Gastroesophageal sphincter (tissue), 4 donors: ENCODE results near the gene PROM2. TPM values are rescaled to one million over a fixed set of nuclear protein-coding genes. Genes with fewer than 3 reads are reported as not detected.

ENCODE experiments used
- ATAC-seq: fragments of 150-250 bp; one replicate; pipeline ENCODE4 v1.9.1; 2016; ENCODE audit warnings: mild to moderate bottlenecking, moderate library complexity
- H3K27ac ChIP-seq, 4 donors: fragments of 200-600 bp; sonication (generic) in 3 of 4; 1 replicate in 3 of 4; 2 replicates in 1 of 4; pipeline ENCODE4 v1.5.1; 2016 to 2019
- H3K27me3 ChIP-seq: fragments of 200-600 bp; sonication (generic); one replicate; pipeline ENCODE4 v1.5.1; 2019
- H3K36me3 ChIP-seq, 2 donors: fragments of 200-600 bp; sonication (generic); one replicate each; pipeline ENCODE4 v1.5.1; 2019; ENCODE audit warnings: control low read depth in 1 of 2
- H3K4me1 ChIP-seq, 3 donors: fragments of 200-600 bp; sonication (generic); 1 replicate in 2 of 3; 2 replicates in 1 of 3; pipeline ENCODE4 v1.5.1; 2016 to 2019; ENCODE audit warnings: control low read depth in 2 of 3
- H3K4me3 ChIP-seq, 2 donors: fragments of 200-600 bp; sonication (generic); one replicate each; pipeline ENCODE4 v1.5.1; 2019; ENCODE audit warnings: mild to moderate bottlenecking in 1 of 2, moderate library complexity in 1 of 2
- H3K9me3 ChIP-seq, 3 donors: fragments of 200-600 bp; sonication (generic); one replicate each; pipeline ENCODE4 v1.5.1; 2017 to 2019; ENCODE audit warnings: control low read depth in 2 of 3
- EP300 ChIP-seq: sonication (generic); formaldehyde crosslinking; IDR thresholded peaks from one replicate; pipeline ENCODE4 v1.6.1; 2017; ENCODE audit warnings: antibody characterized with exemption, mild to moderate bottlenecking
- POLR2A ChIP-seq, 2 donors: fragments of 450-650 bp; IDR thresholded peaks; one replicate each; pipeline ENCODE4 v1.6.1; 2017; ENCODE audit warnings: antibody characterized with exemption in 2 of 2, mild to moderate bottlenecking in 2 of 2, moderate library complexity in 1 of 2
- POLR2AphosphoS5 ChIP-seq: sonication (generic); formaldehyde crosslinking; IDR thresholded peaks from one replicate; pipeline ENCODE4 v1.6.1; 2017; ENCODE audit warnings: antibody characterized with exemption
- WGBS, 2 donors: methylation state at CpG; one replicate each; pipeline ENCODE4 v1.1.5; 2018; ENCODE audit warnings: low coverage in 1 of 2; 5-methylcytosine and 5-hydroxymethylcytosine counted together
- total RNA-seq, 4 donors: library from RNA; depleted of rRNA; stranded (reverse); fragments of >200 nt; gene quantifications; one replicate each; pipeline ENCODE4 v1.1.0, GENCODE V29; 2016
- TF ChIP-seq, protein P1 (sequence below), 4 experiments: fragments of 200-600 bp in 2 of 4; fragments of 450-650 bp in 2 of 4; sonication (generic) in 1 of 4; IDR thresholded peaks; one replicate each; pipeline ENCODE4 v1.5.1; 2017 to 2019; ENCODE audit warnings: antibody characterized with exemption in 4 of 4, mild to moderate bottlenecking in 2 of 4, moderate library complexity in 2 of 4

The PROM2 gene
- total RNA-seq, 4 donors from 2014 or later, result 0.94 to 36.4 (median 6.8) TPM

GRCh38 chr2:95319481-95320343 is 45.5 kb downstream of the PROM2 start:
- H3K4me1 ChIP-seq, result no peaks in the 10 kb centered on the region
- no peak overlapping the region for H3K27ac ChIP-seq
- peaks cover 5% of the 10 kb centered on the region for H3K27me3 ChIP-seq
- TF ChIP-seq POLR2A (IDR thresholded peaks at IDR 0.05), result no peak
- TF ChIP-seq, protein P1, sequence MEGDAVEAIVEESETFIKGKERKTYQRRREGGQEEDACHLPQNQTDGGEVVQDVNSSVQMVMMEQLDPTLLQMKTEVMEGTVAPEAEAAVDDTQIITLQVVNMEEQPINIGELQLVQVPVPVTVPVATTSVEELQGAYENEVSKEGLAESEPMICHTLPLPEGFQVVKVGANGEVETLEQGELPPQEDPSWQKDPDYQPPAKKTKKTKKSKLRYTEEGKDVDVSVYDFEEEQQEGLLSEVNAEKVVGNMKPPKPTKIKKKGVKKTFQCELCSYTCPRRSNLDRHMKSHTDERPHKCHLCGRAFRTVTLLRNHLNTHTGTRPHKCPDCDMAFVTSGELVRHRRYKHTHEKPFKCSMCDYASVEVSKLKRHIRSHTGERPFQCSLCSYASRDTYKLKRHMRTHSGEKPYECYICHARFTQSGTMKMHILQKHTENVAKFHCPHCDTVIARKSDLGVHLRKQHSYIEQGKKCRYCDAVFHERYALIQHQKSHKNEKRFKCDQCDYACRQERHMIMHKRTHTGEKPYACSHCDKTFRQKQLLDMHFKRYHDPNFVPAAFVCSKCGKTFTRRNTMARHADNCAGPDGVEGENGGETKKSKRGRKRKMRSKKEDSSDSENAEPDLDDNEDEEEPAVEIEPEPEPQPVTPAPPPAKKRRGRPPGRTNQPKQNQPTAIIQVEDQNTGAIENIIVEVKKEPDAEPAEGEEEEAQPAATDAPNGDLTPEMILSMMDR (IDR thresholded peaks at IDR 0.05), result no peak
- no peak for TF ChIP-seq EP300
- TF ChIP-seq POLR2AphosphoS5, result no peak
- no peaks in the 10 kb centered on the region for H3K36me3 ChIP-seq
- no peaks in the 10 kb centered on the region for H3K9me3 ChIP-seq
- H3K4me3 ChIP-seq, result no peak overlapping the region
- ATAC-seq, result no peak
- 73 to 75% methylated on average over 4 to 8 of the region's 23 CpGs for WGBS, 2 donors

DNA sequence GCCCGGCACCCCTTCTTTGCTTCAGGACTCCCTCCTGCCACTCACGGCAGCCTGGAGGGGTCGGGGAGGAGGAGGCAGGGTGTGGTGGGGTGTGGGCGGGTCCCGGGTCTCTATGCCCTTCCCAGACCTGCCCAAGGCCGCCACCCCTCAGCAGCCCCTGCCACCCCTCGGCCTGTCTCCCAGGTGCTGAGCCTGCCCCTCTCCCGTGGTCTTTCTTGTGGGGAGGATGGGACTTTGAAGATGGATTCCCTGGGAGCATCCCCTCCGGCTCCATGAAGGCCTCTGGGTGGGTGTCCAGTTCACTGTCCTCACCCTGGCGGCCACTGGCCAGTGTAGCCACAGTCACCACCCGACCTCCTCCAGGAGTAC is 46.1 kb downstream of the PROM2 start:
- TF ChIP-seq, protein P1 (IDR thresholded peaks at IDR 0.05), result no peak
- TF ChIP-seq POLR2A (IDR thresholded peaks at IDR 0.05), result no peak
- H3K27ac ChIP-seq, result no peak overlapping the region
- no CpG with 5 or more reads among the region's 11 CpGs for WGBS, 2 donors

GRCh38 chr2:95320986-95321767 is 46.9 kb downstream of the PROM2 start:
- H3K36me3 ChIP-seq, result no peaks in the 10 kb centered on the region
- H3K9me3 ChIP-seq, result no peaks in the 10 kb centered on the region
- 59 to 78% methylated on average over 5 to 6 of the region's 18 CpGs for WGBS, 2 donors
- H3K27ac ChIP-seq, result no peak overlapping the region
- no peak for ATAC-seq
- no peak overlapping the region for H3K4me3 ChIP-seq
- H3K4me1 ChIP-seq, result no peaks in the 10 kb centered on the region
- TF ChIP-seq, protein P1 (IDR thresholded peaks at IDR 0.05), result no peak
- no peak for TF ChIP-seq POLR2A (IDR thresholded peaks at IDR 0.05)
- TF ChIP-seq POLR2AphosphoS5, result no peak
- TF ChIP-seq EP300, result no peak
- H3K27me3 ChIP-seq, result no peaks in the 10 kb centered on the region

More for the DNA sequence above, 46.1 kb downstream of the PROM2 start:
- Histone ChIP-seq H3K4me3 (no peak overlapping the region), H3K27me3 (no peaks in the 10 kb centered on the region), H3K4me1 (no peaks in the 10 kb centered on the region), H3K36me3 (no peaks in the 10 kb centered on the region), H3K9me3 (no peaks in the 10 kb centered on the region)
- no peak for ATAC-seq

DNA sequence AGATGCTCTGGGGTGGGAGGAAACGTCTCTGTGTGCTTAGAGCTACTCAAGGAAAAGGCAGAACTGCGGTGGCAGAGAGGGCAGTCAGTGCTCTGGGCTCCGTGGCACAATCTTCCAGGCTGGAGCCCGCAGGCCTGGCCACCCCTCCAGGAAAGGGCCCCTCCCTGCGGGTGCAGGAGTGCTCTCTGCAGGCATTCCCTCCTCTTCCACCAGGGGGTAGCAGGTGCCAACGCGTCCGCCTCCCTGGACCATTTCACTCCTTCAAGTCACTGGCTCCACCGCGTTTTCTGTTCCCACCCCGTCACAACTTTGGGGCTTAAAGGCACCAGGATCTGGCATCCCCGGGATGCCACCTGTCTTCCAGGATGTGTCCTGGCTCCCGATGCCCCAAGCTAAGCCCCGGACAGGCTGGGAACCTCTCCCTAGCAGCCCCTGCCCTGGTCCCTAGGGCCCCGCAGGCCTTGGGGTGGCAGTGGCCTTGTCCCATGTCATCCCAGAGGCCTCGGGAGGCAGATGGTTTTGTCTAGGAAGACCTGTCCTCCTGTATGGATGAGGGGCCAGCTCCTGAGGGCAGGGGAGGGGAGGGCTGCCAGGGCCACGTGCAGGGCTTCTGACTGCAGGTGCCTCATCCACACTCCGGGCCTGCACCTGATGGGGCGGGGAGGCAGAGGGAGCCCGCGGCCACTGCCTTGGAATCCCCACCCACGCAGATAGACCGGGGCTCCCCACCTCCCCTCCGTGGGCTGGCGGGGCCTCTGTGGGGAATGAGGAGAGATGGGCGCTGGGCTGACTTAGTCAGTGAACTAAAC is 49.3 kb downstream of the PROM2 start:
- Histone ChIP-seq H3K4me3 (no peak overlapping the region), H3K27me3 (no peaks in the 10 kb centered on the region), H3K9me3 (no peaks in the 10 kb centered on the region), H3K27ac (no peak overlapping the region), H3K4me1 (no peaks in the 10 kb centered on the region), H3K36me3 (no peaks in the 10 kb centered on the region)
- ATAC-seq, result no peak
- WGBS, 2 donors, result 61 to 73% methylated on average over 3 to 7 of the region's 26 CpGs
- TF ChIP-seq EP300 (no peak), POLR2A (IDR thresholded peaks at IDR 0.05) (no peak)
- TF ChIP-seq, protein P1 (IDR thresholded peaks at IDR 0.05), result peak in 2 of 4 experiments; percentile 32 to 58
